Glutamatergic neuron (in vitro differentiated cells): ENCODE measurements around the gene SMC1B. TPM values are rescaled to one million over a fixed set of nuclear protein-coding genes. Genes with fewer than 3 reads are reported as not detected.

Experiments
- DNase-seq: peaks from one replicate; pipeline ENCODE4 v3.0.0; 2022
- H3K27ac Mint-ChIP-seq: one replicate; pipeline ENCODE4 v1.8.0; 2020; ENCODE audit warnings: mild to moderate bottlenecking, mixed read lengths, inconsistent platforms; ENCODE audit not compliant: unreplicated experiment
- H3K27me3 Mint-ChIP-seq: one replicate; pipeline ENCODE4 v1.8.0; 2020; ENCODE audit warnings: mild to moderate bottlenecking, moderate library complexity, mixed read lengths, inconsistent platforms; ENCODE audit not compliant: unreplicated experiment
- H3K36me3 Mint-ChIP-seq: one replicate; pipeline ENCODE4 v1.8.0; 2020; ENCODE audit warnings: mild to moderate bottlenecking, mixed read lengths, inconsistent platforms; ENCODE audit not compliant: unreplicated experiment
- H3K4me1 Mint-ChIP-seq: one replicate; pipeline ENCODE4 v1.8.0; 2020; ENCODE audit warnings: mild to moderate bottlenecking, low read depth, mixed read lengths, inconsistent platforms; ENCODE audit not compliant: unreplicated experiment
- H3K4me3 Mint-ChIP-seq: one replicate; pipeline ENCODE4 v1.8.0; 2020; ENCODE audit warnings: mild to moderate bottlenecking, mixed read lengths, inconsistent platforms; ENCODE audit not compliant: unreplicated experiment
- H3K9me3 Mint-ChIP-seq: one replicate; pipeline ENCODE4 v1.8.0; 2020; ENCODE audit warnings: mild to moderate bottlenecking, moderate library complexity, mixed read lengths, inconsistent platforms; ENCODE audit not compliant: unreplicated experiment
- CTCF ChIP-seq: fragments of 200-600 bp; sonication (generic); IDR thresholded peaks from one replicate; pipeline ENCODE4 v1.5.0; 2021; ENCODE audit not compliant: partially characterized antibody, unreplicated experiment
- total RNA-seq: library from RNA; stranded (reverse); fragmentation: NEBNext Ultra II Directional; extraction: Animal tissue kit (Norgen Biotek cat#: 25700); gene quantifications from one replicate; pipeline ENCODE4 v1.2.1, GENCODE V29; 2021; ENCODE audit not compliant: unreplicated experiment

The SMC1B gene
- total RNA-seq, 1 donor from 2014 or later: not detected

GRCh38 chr22:45407793-45408192, 5.6 kb downstream of the SMC1B start:
- DNase-seq: no peak
- Mint-ChIP-seq H3K27ac (no peak overlapping the region), H3K36me3 (no peaks in the 10 kb centered on the region), H3K9me3 (no peaks in the 10 kb centered on the region), H3K4me1 (no peaks in the 10 kb centered on the region), H3K4me3 (no peak overlapping the region), H3K27me3 (no peaks in the 10 kb centered on the region)
- no peak for TF ChIP-seq CTCF

- H3K27ac Mint-ChIP-seq: no peak overlapping the region
- peaks cover 14% of the 10 kb centered on the region for H3K4me1 Mint-ChIP-seq
- no peaks in the 10 kb centered on the region for H3K36me3 Mint-ChIP-seq
- no peak overlapping the region for H3K4me3 Mint-ChIP-seq
- DNase-seq: no peak
- H3K9me3 Mint-ChIP-seq: peaks cover 1% of the 10 kb centered on the region
- peaks cover under 1% of the 10 kb centered on the region for H3K27me3 Mint-ChIP-seq
- no peak for TF ChIP-seq CTCF
Observed at GRCh38 chr22:45402466-45402985, 10.9 kb downstream of the SMC1B start.

- Mint-ChIP-seq H3K27me3 (peaks cover 4% of the 10 kb centered on the region), H3K9me3 (peaks cover 1% of the 10 kb centered on the region), H3K4me3 (no peak overlapping the region), H3K4me1 (peaks cover 14% of the 10 kb centered on the region), H3K36me3 (no peaks in the 10 kb centered on the region), H3K27ac (no peak overlapping the region)
- DNase-seq: no peak
- TF ChIP-seq CTCF: no peak
Observed at GRCh38 chr22:45399712-45400445, 13.5 kb downstream of the SMC1B start.

GRCh38 chr22:45398214-45398613, 15.2 kb downstream of the SMC1B start:
- Mint-ChIP-seq H3K27ac (no peak overlapping the region), H3K9me3 (peaks cover 1% of the 10 kb centered on the region), H3K36me3 (no peaks in the 10 kb centered on the region), H3K4me1 (peaks cover 14% of the 10 kb centered on the region), H3K27me3 (peaks cover 4% of the 10 kb centered on the region), H3K4me3 (no peak overlapping the region)
- DNase-seq: no peak
- no peak for TF ChIP-seq CTCF

- Mint-ChIP-seq H3K27ac (no peak overlapping the region), H3K9me3 (peaks cover 1% of the 10 kb centered on the region), H3K4me3 (no peak overlapping the region), H3K4me1 (peaks cover 14% of the 10 kb centered on the region), H3K36me3 (no peaks in the 10 kb centered on the region), H3K27me3 (peaks cover 4% of the 10 kb centered on the region)
- no peak for DNase-seq
- TF ChIP-seq CTCF: no peak
Observed at GRCh38 chr22:45397806-45398205, 15.6 kb downstream of the SMC1B start.
